ENCODE data around the gene A1BG. TPM values are rescaled to one million over a fixed set of nuclear protein-coding genes. Genes with fewer than 3 reads are reported as not detected.
A peak's percentile ranks its signal among the peaks of the same experiment; 100 is the strongest.

A1BG gene
- total and polyA plus RNA-seq, 2 of the 13 experiments (the other 11 are each of a cell fraction or from before 2014, with no cell fraction given): 14.7 to 41.4 TPM

GRCh38 chr19:58380662-58381459, 27.6 kb upstream of the A1BG start, which contains the start of gene ZNF837 (continued):
- no peak for TF ChIP-seq ZBTB8A (CRISPR knock-in tag; IDR thresholded peaks at IDR 0.05; ENCODE audit: borderline replicate concordance, low read depth)
- TF ChIP-seq ZSCAN31 (CRISPR knock-in tag; IDR thresholded peaks at IDR 0.05; ENCODE audit: low read depth): peak; percentile 57; the same call in 1 of the 2 replicates
- TF ChIP-seq KLF15 (CRISPR knock-in tag; IDR thresholded peaks at IDR 0.05; ENCODE audit: borderline replicate concordance): 0 out of 2 replicates have a peak, but pooled peaks have one; percentile 64
- TF ChIP-seq, protein P1, sequence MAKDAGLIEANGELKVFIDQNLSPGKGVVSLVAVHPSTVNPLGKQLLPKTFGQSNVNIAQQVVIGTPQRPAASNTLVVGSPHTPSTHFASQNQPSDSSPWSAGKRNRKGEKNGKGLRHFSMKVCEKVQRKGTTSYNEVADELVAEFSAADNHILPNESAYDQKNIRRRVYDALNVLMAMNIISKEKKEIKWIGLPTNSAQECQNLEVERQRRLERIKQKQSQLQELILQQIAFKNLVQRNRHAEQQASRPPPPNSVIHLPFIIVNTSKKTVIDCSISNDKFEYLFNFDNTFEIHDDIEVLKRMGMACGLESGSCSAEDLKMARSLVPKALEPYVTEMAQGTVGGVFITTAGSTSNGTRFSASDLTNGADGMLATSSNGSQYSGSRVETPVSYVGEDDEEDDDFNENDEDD (CRISPR knock-in tag; IDR thresholded peaks at IDR 0.05; ENCODE audit: borderline replicate concordance): peak; percentile 88
- TF ChIP-seq, protein P2, sequence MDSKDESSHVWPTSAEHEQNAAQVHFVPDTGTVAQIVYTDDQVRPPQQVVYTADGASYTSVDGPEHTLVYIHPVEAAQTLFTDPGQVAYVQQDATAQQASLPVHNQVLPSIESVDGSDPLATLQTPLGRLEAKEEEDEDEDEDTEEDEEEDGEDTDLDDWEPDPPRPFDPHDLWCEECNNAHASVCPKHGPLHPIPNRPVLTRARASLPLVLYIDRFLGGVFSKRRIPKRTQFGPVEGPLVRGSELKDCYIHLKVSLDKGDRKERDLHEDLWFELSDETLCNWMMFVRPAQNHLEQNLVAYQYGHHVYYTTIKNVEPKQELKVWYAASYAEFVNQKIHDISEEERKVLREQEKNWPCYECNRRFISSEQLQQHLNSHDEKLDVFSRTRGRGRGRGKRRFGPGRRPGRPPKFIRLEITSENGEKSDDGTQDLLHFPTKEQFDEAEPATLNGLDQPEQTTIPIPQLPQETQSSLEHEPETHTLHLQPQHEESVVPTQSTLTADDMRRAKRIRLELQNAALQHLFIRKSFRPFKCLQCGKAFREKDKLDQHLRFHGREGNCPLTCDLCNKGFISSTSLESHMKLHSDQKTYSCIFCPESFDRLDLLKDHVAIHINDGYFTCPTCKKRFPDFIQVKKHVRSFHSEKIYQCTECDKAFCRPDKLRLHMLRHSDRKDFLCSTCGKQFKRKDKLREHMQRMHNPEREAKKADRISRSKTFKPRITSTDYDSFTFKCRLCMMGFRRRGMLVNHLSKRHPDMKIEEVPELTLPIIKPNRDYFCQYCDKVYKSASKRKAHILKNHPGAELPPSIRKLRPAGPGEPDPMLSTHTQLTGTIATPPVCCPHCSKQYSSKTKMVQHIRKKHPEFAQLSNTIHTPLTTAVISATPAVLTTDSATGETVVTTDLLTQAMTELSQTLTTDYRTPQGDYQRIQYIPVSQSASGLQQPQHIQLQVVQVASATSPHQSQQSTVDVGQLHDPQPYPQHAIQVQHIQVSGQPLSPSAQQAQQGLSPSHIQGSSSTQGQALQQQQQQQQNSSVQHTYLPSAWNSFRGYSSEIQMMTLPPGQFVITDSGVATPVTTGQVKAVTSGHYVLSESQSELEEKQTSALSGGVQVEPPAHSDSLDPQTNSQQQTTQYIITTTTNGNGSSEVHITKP (CRISPR knock-in tag; IDR thresholded peaks at IDR 0.05; ENCODE audit: low read depth): no peak
- TF ChIP-seq DNMT3B (CRISPR knock-in tag; conservative IDR thresholded peaks at IDR 0.05): no peak
- peak; percentile 98 for TF ChIP-seq PHF8 (CRISPR knock-in tag; IDR thresholded peaks at IDR 0.05)
- TF ChIP-seq, protein P3, sequence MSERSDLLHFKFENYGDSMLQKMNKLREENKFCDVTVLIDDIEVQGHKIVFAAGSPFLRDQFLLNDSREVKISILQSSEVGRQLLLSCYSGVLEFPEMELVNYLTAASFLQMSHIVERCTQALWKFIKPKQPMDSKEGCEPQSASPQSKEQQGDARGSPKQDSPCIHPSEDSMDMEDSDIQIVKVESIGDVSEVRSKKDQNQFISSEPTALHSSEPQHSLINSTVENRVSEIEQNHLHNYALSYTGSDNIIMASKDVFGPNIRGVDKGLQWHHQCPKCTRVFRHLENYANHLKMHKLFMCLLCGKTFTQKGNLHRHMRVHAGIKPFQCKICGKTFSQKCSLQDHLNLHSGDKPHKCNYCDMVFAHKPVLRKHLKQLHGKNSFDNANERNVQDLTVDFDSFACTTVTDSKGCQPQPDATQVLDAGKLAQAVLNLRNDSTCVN (CRISPR knock-in tag; IDR thresholded peaks at IDR 0.05; ENCODE audit: borderline replicate concordance): no peak; the same call in 1 of the 2 replicates
- TF ChIP-seq, protein P4, sequence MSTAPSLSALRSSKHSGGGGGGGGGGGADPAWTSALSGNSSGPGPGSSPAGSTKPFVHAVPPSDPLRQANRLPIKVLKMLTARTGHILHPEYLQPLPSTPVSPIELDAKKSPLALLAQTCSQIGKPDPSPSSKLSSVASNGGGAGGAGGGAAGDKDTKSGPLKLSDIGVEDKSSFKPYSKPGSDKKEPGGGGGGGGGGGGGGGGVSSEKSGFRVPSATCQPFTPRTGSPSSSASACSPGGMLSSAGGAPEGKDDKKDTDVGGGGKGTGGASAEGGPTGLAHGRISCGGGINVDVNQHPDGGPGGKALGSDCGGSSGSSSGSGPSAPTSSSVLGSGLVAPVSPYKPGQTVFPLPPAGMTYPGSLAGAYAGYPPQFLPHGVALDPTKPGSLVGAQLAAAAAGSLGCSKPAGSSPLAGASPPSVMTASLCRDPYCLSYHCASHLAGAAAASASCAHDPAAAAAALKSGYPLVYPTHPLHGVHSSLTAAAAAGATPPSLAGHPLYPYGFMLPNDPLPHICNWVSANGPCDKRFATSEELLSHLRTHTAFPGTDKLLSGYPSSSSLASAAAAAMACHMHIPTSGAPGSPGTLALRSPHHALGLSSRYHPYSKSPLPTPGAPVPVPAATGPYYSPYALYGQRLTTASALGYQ (CRISPR knock-in tag; IDR thresholded peaks at IDR 0.05): peak; percentile 58
- peak; percentile 61; the same call in 1 of the 2 replicates for TF ChIP-seq RXRB (CRISPR knock-in tag; IDR thresholded peaks at IDR 0.05; ENCODE audit: borderline replicate concordance)
- TF ChIP-seq ZNF20 (CRISPR knock-in tag; IDR thresholded peaks at IDR 0.05): no peak
- peak; percentile 81 for TF ChIP-seq WIZ (CRISPR knock-in tag; IDR thresholded peaks at IDR 0.05)
- TF ChIP-seq ZBTB49 (CRISPR knock-in tag; IDR thresholded peaks at IDR 0.05; ENCODE audit: borderline replicate concordance): peak; percentile 91; the same call in 1 of the 2 replicates
- TF ChIP-seq RXRA (CRISPR knock-in tag; IDR thresholded peaks at IDR 0.05): peak; percentile 88
